Measurements from ENCODE around the gene ZNF787.
A peak's percentile ranks its signal among the peaks of the same experiment; 100 is the strongest.

The ZNF787 gene

DNA sequence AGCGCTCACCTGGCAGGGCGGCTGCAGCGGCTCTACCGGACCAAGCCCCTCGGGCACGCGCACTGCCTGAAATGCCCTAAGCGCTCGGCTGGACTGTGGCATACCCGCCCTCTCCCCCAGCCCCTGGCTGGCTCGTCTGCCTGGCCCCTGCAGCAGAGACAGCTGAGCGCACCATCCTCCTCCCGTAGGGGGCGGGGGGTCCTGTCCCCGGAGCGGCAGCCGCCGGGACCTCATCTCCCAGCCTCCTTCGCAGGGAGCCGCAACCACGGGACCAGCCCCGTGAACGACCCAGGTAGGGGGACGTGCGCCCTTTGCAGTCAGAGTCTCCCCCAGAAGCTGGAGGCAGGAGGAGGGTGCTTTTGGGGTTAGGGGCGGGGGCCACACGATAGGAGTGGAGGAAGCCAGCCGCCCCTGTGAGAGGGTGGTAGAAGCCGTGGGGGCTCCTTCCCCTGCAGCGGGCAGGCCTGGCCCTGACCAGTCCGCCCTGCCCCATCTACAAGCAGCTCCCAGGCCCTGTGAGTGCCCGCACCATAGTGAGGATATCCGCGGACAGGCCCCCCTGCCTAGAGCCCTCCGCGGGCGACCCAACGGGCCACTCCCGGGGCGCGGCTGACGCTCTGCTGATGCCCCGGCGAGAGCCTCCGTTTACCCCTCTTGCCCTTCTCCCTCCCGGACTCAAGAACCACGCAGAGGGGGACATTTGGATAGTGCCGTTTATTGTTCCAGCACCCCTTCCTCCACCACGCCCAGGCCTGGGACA lies 34.2 kb downstream of the ZNF787 start:
- no peak for DNase-seq (ENCODE audit: low spot score)

DNA sequence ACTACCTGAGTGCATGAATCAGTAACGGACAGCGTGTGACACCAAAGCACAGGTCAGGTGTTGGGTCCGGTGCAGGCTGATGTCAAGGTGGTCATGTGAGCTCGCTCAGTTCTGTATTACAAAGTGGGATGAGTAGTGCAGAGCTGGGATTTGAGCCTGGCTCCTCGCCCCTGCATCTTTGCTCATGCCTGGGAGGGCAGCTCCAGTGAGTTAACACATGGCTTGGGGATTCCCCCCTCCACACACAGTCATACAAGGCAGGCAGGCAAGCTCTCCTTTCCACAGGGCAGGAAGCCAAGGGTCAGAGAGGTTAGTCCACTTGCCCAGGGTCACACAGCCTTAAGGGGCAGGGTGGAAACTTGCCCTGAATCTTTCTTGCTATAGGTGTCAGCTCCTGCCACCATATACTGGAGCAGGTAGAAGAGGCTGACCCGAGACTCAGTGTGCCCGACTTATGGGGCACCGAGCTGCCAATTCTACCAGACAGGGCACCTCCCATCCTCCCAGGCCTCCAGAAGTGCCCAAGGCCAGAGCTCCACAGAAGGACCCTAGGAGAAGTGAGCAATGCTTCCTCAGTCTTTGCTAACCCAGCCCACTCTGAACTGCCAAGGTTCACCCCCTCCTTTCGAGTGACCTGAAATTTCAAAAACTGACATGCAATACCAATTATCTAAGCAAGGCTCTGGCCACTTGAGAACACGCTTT lies 35.4 kb downstream of the ZNF787 start:
- DNase-seq (ENCODE audit: low spot score), result no peak

GRCh38 chr19:56084835-56085536 lies 36.1 kb downstream of the ZNF787 start:
- no peak for DNase-seq (ENCODE audit: low spot score)

DNA sequence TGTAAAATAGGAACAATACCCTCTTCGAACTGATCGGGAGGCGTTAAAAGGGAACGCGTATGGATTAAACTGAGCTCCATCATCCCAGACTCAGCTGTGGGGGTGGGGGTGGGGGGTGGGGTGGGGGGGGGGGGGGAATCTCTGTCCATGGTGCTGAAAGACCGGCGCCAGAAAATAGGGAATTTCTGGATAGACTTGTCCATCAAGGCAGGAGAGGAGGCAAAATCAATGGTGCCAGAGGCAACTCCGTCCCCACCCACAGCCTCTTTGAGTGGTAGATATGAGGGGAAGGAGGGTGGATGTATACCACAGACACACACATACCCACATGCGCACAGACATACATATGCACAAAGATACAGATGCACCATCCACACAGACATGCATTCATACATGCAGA lies 37.4 kb downstream of the ZNF787 start:
- DNase-seq (ENCODE audit: low spot score), result no peak

- peak; percentile 55 for DNase-seq (ENCODE audit: low spot score)
Measured at GRCh38 chr19:56080669-56081401, 40.3 kb downstream of the ZNF787 start.

DNA sequence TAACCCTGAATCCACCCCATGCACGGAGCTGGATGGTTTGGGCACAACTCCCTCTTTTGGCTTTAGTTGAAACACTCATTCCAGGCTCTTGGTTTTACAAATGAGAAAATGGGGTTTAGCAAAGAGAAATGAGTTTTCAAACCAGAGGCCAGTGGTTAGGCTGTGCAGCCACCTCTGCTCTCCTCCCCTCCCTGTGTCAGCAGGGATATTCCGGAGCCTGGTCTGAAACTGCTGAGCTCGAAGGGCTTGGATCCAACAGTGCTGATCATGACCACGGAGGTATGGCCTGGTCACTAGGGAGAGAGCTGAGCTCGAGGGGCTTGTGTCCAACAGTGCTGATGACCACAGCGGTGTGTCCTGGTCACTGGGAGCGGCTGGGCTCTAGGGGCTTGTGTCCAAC lies 41.5 kb downstream of the ZNF787 start:
- DNase-seq (ENCODE audit: low spot score), result no peak

DNA sequence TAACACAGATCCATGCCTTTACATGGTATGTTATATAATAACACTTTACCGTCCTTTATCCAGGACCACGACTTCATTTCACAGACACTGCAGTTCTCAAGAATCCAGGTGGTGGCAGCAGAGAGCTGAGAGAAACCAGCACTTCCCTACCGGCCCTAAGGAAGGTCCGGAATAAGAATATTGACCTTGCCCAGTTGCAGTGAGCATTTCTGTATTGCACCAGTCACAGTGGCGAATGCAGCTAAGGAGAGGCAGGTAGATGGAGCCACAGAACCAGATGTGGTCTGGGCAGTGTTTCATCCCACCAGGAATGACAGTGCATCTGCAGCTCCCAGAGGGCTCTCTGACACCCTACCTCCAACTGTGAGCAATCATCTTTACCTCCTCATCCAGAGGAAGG lies 44.6 kb downstream of the ZNF787 start:
- DNase-seq (ENCODE audit: low spot score), result no peak

DNA sequence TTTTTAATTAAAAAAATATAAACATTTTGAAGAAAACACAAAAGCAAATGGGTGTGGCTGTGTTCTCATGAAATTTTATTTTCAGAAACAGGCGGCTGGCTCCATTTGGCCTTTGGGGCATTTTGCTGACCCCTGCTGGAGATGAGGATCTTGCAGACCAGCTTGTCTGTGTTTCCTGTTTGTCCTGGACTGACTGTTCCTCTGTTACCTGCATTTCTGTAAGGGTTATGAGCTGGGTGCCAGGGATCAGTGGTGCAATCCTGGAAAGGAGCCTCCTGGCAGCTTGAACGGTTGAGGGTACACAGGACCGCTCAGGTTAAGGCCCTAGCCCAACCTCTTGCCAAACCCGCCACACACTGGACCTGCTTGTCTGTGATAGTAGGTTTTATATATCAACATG lies 49.9 kb downstream of the ZNF787 start:
- DNase-seq (ENCODE audit: low spot score), result no peak

GRCh38 chr19:56069642-56070041 lies 51.5 kb downstream of the ZNF787 start:
- DNase-seq (ENCODE audit: low spot score), result no peak

GRCh38 chr19:56066152-56067023 lies 54.7 kb downstream of the ZNF787 start:
- DNase-seq (ENCODE audit: low spot score), result peak; percentile 42

DNA sequence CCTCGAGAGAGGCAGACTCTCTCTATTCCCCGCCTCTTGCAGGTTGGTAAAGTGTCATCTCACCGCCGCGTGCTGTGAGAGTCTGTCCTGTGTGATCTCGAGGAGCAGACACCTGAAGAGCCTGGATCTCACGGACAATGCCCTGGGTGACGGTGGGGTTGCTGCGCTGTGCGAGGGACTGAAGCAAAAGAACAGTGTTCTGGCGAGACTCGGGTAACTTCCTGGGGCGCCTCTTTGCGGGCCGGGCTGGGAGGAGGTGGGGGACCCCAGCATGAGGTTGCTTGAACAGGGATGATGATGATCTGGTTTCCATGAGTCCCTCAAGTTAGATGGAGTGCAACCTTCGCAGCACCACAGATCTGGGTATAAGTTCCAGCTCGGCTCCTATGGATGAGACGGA lies 67.5 kb downstream of the ZNF787 start:
- DNase-seq (ENCODE audit: low spot score), result no peak

All from globus pallidus (tissue), 1 donor.